CD4-positive, alpha-beta T cell treated with Interleukin-15 for 4 hours (primary cell): ENCODE measurements around the gene COL4A4.

Experiments used
- DNase-seq: peaks from one replicate; pipeline ENCODE4 v3.0.0-alpha.2; 2020; ENCODE audit warnings: low spot score

Gene COL4A4

DNA sequence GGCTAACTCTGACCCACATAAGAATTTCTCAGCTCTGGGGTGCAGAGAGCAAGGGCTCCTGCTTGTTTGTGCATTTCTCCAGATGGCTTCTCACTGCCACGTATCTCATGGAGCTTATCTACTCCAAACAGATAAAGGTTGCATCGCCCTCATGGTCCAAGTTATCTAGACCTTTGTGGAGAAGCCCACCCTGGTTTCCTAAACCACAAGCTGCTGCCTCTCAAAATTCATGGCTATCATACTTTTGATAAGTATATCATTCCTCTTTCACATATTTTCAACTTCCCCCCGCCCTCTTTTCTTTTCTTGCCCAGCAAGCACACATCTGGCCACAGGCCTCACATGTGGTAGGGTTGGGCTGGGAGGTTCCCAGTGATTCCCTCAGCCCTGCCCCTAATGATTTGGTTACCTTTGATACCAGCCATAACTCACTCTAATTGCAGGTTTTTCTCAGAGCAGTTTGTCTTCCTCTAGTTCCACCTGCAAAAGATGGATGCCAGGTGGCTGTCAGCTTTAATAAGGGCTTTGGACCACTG is 182.1 kb downstream of the COL4A4 start:
- no peak for DNase-seq

DNA sequence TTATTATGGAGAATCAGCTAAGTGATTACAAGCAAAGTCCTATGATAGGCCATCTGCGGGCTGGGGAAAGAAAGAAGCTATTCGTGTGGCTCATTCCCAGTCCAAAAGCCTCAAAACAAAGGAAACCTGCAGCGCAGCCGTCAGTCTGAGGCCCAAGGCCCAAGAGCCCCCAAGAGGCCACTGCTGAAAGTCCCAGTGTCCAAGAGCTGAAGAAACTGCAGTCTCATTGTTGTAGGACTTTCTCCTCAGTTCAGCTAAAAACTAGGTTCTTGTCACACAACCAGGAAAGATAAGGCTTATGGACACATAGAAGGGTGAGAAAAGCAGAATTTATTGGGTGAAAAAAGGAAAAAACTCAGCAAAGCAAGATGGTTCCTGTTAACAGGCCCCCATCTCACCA is 185.0 kb downstream of the COL4A4 start:
- no peak for DNase-seq

DNA sequence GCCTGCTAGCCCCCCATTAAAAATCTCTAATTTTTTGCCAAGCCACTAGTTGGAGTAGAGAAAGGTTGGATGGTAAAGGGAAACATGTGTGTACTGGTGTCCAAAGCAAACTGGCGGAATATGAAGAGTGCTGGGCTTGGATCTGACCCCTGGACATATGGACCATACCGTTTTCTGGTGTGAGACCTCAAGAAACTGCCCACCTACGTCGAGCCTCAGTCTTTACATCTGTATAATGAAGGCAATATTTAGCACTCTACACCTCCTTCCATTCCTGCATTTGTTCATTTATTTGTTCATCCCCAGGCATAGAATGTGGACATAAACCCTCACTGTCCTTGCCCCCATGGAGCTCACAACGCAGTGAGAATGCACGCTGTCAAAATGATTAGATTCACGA is 185.7 kb downstream of the COL4A4 start:
- DNase-seq, result no peak

DNA sequence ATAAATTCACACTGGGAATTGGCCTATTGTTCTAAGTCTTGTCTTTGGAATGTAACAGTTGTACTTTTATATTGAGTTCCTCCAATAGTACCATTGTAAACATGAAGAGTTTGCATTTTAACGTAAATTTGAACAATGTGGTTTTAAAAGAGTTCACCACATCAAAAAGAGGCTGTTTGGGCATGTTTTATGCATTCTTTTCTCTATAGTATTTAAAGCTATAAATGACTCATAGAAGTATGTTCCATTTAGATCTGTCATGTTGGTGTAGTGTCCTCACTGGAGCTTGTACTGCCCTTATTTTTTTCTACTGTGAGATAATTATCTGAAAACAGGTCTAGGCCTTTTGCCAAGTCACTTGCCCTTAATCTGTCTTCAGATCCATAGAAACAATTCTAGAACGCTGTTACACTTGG is 186.2 kb downstream of the COL4A4 start:
- DNase-seq, result no peak

DNA sequence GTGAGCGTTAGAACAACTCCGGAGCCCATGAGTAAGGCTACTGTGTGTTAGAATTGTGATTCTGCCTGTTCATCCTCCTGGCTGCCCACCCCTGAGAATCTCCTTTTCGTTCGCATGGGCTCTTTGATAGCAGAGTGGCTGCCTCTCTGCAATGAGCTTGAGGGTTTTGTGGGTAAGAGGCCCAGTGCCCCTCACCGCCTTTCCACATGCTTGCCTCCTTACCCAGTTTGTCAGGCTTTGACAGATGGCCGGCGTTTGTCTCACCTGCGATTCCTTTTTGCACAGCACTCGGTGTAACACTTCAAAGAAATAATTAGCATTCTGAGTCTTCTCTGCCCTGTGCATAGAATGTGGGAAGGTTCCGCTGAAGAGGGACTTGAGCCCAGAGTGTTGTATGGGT is 190.2 kb downstream of the COL4A4 start:
- DNase-seq, result no peak

DNA sequence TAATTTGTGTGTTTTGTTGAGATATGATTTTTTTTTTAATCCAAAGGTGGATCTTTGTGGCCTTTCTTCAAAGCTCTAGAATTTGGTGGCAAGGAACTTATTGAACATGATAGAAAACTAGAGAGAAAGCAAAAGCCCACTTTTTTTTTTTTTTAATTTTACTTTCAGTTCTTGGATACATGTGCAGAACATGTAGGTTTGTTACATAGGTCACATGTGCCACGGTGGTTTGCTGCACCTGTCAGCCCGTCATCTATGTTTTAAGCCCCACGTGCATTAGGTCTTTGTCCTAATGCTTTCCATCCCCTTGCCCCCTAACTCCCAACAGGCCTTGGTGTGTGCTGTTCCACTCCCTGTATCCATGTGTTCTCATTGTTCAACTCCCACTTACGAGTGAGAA is 192.2 kb downstream of the COL4A4 start:
- no peak for DNase-seq

DNA sequence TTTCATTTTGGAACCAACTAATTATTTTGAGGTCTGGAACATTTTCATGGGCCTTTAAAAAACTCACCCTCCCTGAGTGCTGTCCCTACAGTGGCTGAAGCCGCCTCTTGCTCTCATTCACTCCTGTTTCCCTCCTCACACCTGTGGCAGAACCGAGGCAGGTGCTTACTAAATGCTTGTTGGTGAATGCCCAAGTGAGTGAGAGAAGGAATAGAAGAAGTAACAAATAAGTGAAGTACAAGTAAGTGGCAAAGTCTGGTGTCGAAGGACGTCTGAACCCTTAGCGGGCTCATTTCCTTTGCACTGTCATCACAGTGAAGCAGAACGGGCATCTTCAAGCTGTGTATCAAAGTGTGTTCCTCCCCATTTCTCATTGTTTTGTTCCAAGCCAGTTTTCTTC is 192.9 kb downstream of the COL4A4 start:
- DNase-seq, result no peak

DNA sequence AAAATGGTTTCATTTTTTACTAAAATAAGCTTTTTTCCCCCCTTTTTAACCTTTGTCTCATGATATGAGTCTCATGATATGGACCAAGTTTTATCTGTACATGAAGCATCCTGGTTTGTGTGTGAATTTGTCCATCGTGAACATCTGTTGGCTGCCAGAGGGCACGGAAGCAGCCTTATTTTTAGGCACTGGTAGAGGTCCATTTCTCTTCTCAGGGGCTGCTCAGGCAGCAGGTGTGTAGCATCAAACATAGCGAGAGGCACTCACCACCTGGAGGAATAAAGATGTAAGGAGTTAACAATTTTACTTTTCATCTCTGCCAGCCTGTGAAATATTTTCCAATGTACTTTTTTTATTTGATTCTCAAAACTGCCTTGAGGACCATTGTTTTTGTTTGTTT is 193.6 kb downstream of the COL4A4 start:
- no peak for DNase-seq

DNA sequence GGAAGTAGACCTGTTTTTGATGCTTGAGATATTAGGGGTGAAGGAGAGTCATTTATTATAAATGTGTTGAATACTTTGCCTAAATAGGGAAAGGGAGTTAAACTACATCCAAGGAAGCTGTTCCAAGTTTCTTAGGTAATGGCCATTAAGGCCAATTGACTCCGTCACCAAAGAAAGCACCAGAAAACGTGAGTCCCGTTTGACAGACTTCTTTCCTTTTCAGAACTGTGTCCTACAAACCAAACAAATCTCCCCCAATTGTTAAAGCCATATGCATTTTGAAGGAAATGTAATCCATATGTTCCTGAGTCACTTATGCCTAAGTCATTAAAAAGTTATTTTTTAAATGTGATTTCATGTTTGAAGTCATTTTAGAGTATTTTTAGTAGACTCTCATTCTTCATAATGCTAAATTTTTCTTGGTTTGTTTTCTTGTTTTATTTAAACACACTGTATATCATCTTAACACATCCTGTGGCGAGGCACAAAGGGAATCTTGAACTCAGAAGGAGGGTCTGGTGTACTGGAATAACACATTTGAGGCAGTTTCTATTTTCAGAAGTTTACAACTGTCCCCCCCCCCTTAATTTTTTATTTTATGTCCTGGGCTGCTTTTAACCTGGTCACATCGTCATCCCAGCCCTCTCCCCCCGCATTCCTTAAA is 194.5 kb downstream of the COL4A4 start:
- DNase-seq, result no peak

DNA sequence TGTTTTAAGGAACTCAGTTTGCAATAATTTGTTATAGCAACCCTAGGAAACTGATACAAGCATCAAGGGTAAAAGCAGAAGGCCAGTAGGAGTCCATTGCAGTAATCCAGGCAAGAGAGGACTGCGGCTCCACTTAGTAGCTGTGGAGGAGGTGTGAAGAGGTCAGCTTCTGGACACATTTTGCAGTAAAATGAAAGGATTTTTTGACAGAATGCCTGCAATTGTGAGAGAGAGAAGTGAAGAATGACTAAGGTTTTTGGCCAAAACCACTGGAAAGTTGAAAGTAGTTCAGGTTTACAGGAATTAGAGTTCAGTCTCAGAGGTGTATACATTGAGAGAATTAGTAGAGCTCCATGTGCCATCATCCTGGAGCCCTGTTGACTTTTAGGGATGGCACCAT is 198.6 kb downstream of the COL4A4 start:
- no peak for DNase-seq

DNA sequence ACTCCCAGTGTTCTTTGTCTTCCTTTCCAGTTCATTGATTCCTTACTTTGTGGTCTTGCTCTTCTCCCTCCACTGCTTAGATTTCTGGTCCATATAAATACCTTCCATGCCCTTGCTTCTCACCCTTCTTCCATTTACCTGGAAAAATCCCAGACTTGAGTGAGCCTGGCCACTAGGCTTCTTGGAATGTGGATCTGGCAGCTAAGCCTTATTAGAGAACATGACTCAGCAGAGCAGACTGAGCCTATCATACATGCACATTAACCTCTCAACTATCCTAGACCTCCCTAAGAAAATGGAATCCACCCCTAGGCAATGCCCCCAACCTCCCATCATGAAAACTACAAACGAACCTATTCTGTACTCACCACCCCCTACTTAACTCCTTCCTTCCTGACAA is 200.5 kb downstream of the COL4A4 start:
- no peak for DNase-seq

DNA sequence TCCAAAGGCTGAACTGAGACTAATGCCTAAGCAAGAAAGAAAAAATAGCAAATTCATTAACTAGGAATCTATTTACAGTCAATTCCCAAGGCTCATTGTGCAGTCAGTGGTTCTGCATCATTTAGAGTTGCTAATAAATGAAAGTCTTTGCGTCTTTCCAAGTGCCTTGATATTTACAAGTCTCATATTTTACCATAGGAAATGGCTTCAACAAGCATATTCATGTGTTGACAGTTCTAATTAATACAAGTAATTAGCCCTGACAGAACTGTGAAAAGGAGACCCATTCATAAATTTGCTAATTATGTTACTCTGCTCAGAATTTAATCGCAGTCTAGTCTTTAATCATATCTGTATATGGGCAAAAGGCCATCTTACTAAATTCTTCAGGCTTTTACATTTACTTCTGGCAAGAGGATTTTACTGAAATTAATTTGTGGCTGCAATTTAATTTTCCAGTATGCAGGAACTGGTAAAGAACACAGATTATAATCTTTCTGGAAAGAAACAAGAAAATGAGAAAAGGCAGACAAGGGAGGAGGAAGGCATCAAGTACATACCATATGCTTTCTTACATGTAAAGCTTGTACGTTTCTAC is 201.7 kb downstream of the COL4A4 start:
- no peak for DNase-seq

DNA sequence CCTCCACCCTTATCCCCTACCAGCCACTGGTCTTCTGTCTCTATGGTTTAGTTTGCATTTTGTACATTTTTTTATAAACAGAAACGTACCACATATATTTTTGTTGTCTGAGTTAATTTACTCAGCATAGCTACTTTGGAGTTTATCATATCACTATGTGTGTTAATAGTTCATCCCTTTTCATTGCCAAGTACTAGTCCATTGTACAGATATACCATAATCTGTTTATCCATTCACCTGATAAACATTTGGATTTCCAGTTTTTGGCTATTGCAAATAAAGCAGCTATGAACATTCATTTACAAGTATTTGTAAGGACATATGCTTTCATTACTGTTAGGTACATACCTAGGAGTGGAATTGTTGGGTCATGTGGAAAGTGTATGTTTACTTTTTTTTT is 204.6 kb downstream of the COL4A4 start:
- no peak for DNase-seq

DNA sequence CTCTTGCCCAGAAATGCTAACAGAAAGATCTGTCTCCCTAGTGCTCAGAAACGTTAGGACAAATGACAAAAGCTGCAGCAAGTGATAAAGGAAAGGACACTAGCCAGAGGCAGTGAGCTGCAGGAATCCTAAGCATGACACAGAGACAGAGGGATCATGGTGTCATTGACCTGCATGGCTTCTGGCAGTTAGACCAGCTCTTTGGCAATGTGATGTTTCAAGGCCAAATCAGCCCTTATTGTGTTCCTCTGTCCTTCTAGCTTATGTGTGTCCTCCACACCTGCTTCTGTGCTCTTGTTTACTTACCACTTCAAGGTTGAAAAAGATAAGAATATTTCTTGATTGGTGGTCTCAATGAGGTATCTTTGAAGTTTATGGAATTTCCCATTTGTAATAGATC is 207.3 kb downstream of the COL4A4 start:
- DNase-seq, result no peak

DNA sequence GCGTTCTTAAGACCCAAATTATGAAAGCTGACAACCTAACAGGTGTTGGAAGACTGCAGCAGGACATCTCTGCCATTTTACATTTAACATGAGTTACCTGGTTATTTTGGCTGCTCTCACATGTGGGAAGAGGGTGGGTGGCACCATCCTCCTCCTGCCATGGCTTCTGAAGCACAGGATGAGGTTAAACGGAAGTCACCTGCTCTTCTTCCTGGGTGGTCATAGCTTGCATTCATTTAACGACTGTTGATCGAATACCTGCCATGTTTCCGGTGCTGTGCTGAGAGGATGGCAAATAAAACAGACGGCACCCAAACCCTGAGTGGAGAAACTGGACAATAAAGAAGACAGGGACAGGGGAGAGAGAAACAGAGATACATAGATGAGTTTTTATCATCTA is 210.2 kb downstream of the COL4A4 start:
- no peak for DNase-seq

DNA sequence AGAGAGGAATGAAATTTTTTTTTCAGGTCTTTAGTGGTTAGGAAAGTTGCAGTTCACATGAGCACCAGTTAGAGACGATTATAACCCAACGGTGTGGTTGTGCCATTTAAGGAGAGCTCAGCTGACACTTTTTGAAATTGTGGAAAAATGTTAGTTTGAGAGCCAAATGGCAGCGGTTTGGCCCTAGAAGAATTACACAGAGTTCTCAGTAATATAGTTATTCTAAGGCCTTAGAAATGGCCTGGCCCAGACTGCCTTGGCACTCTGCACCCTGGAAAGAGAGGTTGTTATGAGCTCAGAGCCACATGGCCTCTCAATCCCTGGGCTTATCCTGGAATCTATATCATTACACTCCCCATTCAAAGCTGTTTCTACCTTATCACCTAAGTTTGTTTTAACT is 210.8 kb downstream of the COL4A4 start:
- no peak for DNase-seq
